Thymus (tissue), 11 donors: ENCODE data around the gene RAB3GAP2. TPM values are rescaled to one million over a fixed set of nuclear protein-coding genes. Genes with fewer than 3 reads are reported as not detected.
"Not testable (repeated sequence)": the region's sequence is repeated elsewhere in the genome, so short reads cannot be mapped to it uniquely, and the experiment has no call there.

Experiments used
- DNase-seq, 9 donors: peaks; one replicate each; pipeline ENCODE4 v3.0.0-alpha.2; 2013; ENCODE audit warnings: low spot score in 9 of 9, low read depth in 6 of 9, missing footprints in 1 of 9
- H3K27ac ChIP-seq, 2 donors: one replicate each; pipeline ENCODE4 v1.5.1; 2013; ENCODE audit warnings: control low read depth in 1 of 2, low read depth in 1 of 2, low read length in 1 of 2, mild to moderate bottlenecking in 1 of 2, moderate library complexity in 1 of 2
- H3K27me3 ChIP-seq, 2 donors: one replicate each; pipeline ENCODE4 v1.5.1; 2013; ENCODE audit warnings: low read length in 1 of 2; ENCODE audit not compliant: control insufficient read depth in 2 of 2, insufficient read depth in 1 of 2
- H3K36me3 ChIP-seq, 2 donors: one replicate each; pipeline ENCODE4 v1.5.1; 2013; ENCODE audit warnings: low read length in 1 of 2, mild to moderate bottlenecking in 1 of 2, moderate library complexity in 1 of 2; ENCODE audit not compliant: control insufficient read depth in 2 of 2, insufficient read depth in 2 of 2
- H3K4me1 ChIP-seq, 2 donors: one replicate each; pipeline ENCODE4 v1.5.1; 2013; ENCODE audit warnings: low read length in 2 of 2; ENCODE audit not compliant: control insufficient read depth in 2 of 2, insufficient read depth in 2 of 2
- H3K4me3 ChIP-seq, 2 donors: one replicate each; pipeline ENCODE4 v1.5.1; 2013; ENCODE audit warnings: low read length in 2 of 2, control low read depth in 1 of 2, mild to moderate bottlenecking in 1 of 2
- H3K9me3 ChIP-seq, 2 donors: one replicate each; pipeline ENCODE4 v1.5.1; 2013; ENCODE audit warnings: low read length in 1 of 2, mild to moderate bottlenecking in 1 of 2; ENCODE audit not compliant: control insufficient read depth in 2 of 2, insufficient read depth in 1 of 2
- WGBS: extraction: QIAGEN DNeasy Blood & Tissue Kit; methylation state at CpG from one replicate; pipeline ENCODE4 v1.1.7; 2013; 5-methylcytosine and 5-hydroxymethylcytosine counted together
- polyA plus RNA-seq: library from polyadenylated mRNA; stranded (reverse); fragments of 200-250 nt; gene quantifications from one replicate; pipeline ENCODE4 v1.2.3, GENCODE V29; 2013
- total RNA-seq: library from RNA; stranded (reverse); fragments of 120-200 nt; gene quantifications from one replicate; pipeline ENCODE4 v1.2.4, GENCODE V29; 2013
- donor health status: healthy.

The RAB3GAP2 gene
- total and polyA plus RNA-seq, 2 donors: 14.4 to 19.6 TPM

DNA sequence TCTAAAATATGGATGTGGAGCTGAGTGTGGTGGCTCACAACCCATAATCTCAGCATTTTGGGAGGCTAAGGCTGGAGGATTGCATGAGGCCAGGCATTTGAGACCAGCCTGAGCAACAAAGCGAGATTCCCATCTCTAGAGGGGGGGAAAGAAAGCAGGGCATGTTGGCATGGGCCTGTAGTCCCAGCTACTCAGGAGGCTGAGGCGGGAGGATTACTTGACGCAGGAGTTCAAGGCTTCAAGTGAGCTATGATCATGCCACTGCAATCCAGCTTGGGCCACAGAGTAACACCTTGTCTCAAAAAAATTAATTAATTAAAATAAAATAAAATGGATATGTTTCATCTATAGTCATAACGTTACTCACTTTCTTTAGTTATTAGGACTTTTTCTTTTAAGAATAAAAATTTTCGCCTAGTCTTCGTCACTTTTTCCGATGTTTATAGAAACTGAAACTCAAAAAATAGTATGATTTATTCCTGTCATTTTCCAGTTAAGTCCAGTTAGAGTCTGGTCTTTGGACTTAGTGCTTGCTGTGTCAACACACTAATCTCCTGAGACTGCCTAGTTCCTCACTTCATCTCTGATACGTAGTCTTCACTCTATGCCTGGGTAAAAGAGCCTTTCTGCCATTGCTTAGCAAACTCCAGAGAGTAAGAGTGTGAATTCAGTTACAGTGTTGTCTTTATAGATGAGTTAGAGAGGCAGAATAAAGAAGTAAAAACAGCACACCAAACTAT is 150.3 kb downstream of the RAB3GAP2 start:
- H3K4me1 ChIP-seq: no peaks in the 10 kb centered on the region
- no peak overlapping the region for H3K4me3 ChIP-seq
- H3K36me3 ChIP-seq: peaks cover 0 to 7% of the 10 kb centered on the region in 2 donors
- H3K27me3 ChIP-seq: no peaks in the 10 kb centered on the region
- 98% methylated on average over 8 of the region's 8 CpGs for WGBS
- H3K9me3 ChIP-seq: no peaks in the 10 kb centered on the region
- no peak for DNase-seq
- H3K27ac ChIP-seq: no peak overlapping the region

DNA sequence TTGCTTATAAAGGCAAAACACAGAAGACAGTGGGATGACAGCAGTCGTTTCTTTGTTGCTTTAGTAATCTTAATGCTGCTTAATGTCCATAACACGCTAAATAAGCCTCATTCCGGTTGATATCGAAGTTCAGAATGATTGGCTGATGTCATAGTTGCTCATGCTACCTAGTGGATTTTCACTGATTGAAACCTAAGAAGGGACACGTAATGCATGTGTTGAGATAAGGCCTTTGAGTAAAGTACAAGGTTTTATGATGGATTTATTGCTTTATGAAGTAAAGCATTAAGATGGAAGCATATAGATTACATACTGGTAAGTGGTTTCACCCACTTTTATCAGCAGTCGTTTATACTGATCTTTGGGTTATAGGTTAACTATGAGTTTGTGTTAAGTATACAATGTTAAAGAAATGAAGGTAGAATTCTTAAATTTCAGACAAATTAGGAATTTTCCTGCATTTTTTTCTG is 153.2 kb downstream of the RAB3GAP2 start:
- Histone ChIP-seq H3K9me3 (no peaks in the 10 kb centered on the region), H3K4me1 (no peaks in the 10 kb centered on the region), H3K4me3 (no peak overlapping the region), H3K27me3 (no peaks in the 10 kb centered on the region), H3K27ac (no peak overlapping the region), H3K36me3 (peaks cover 4 to 24% of the 10 kb centered on the region in 2 donors)
- 96% methylated on average over 6 of the region's 6 CpGs for WGBS
- DNase-seq: no peak

DNA sequence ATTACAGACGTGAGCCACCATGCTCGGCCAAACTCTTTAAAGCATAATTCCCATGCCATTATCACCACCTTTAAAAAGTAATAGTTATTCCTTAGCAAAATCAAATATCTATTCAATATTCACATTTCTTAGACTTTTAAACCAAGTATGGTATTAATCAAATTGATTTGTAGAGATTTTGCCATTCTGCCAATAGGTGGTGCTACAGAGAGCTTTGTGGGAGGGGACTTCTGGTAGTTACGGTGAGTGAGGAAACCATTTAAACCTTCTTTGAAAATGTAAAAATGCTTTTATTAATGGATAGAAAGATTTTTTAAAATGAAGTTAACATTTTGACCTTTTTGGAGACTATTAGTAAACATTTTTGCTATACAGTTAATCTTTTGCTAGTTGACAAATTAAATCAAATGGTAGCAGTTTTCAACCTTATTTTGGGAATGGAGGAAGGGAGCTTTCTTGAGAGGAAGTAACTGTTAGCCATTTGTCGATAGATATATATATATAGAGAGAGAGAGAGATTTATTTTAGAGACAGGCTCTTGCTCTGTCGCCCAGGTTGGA is 159.0 kb downstream of the RAB3GAP2 start:
- WGBS: 86% methylated on average over 5 of the region's 5 CpGs
- peaks cover 18 to 49% of the 10 kb centered on the region in 2 donors for H3K36me3 ChIP-seq

DNA sequence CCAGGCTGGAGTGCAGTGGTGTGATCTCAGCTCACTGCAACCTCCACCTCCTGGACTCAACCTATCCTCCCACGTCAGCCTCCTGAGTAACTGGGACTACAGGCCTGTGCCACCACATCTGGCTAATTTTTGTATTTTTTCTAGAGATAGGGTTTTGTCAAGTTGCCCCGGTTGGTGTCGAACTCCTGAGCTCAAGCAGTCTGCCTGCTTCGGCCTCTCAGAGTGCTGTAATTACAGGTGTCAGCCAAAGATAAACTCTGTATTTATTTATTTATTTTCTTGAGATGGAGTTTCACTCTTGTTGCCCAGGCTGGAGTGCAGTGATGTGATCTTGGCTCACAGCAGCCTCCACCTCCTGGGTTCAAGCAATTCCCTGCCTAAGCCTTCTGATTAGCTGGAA is 159.7 kb downstream of the RAB3GAP2 start:
- not testable (repeated sequence) for H3K9me3 ChIP-seq, H3K27ac ChIP-seq, H3K4me1 ChIP-seq, H3K4me3 ChIP-seq, H3K27me3 ChIP-seq, DNase-seq
- 98% methylated on average over 4 of the region's 4 CpGs for WGBS
- peaks cover 23 to 52% of the 10 kb centered on the region in 2 donors for H3K36me3 ChIP-seq

More for the DNA sequence above, 159.0 kb downstream of the RAB3GAP2 start:
- H3K4me3 ChIP-seq: no peak overlapping the region
- no peaks in the 10 kb centered on the region for H3K4me1 ChIP-seq
- H3K27ac ChIP-seq: no peak overlapping the region
- peak in 1 of 9 donors; percentile 39 for DNase-seq
- no peaks in the 10 kb centered on the region for H3K9me3 ChIP-seq
- no peaks in the 10 kb centered on the region for H3K27me3 ChIP-seq

DNA sequence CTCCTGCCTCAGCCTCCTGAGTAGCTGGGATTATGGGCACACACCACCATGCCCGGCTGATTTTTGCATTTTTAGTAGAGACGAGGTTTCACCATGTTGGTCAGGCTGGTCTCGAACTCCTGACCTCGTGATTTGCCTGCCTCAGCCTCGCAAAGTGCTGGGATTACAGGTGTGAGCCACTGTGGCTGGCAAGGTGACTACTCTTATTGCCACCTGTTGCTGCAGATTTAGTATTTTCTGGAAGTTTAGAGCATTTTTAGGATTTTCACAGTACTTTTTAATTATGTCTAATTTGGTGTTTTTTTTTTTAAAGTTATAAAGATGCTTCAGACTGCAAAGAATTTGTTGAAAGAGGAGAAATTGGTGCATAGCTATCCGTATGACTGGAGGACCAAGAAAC is 161.8 kb downstream of the RAB3GAP2 start:
- H3K4me1 ChIP-seq, H3K4me3 ChIP-seq, DNase-seq, H3K27ac ChIP-seq, H3K9me3 ChIP-seq, H3K27me3 ChIP-seq: not testable (repeated sequence)
- peaks cover 19 to 54% of the 10 kb centered on the region in 2 donors for H3K36me3 ChIP-seq
- WGBS: 94% methylated on average over 6 of the region's 6 CpGs

DNA sequence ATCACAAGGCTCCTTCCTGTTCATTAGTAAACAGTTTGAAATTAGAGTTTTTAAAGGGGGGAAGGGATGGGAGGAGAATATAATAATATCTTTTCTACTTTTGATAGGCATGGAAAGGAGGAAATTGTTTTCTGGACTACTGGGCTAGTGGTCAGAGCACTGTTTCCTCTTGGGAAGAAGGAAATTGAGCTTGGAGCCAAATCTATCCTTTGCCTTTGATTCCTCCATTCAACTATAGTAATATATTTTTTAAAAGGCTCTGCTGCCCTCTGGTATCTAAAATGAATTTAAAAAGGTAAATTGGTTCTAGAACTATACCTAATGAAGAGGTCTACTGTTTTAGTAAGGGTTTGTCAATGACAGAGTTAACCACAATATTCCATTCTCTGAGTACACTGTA is 172.4 kb downstream of the RAB3GAP2 start:
- H3K36me3 ChIP-seq: peaks cover 10 to 41% of the 10 kb centered on the region in 2 donors
- no peak for DNase-seq
- no peaks in the 10 kb centered on the region for H3K9me3 ChIP-seq
- H3K27ac ChIP-seq: no peak overlapping the region
- no peaks in the 10 kb centered on the region for H3K27me3 ChIP-seq
- H3K4me3 ChIP-seq: no peak overlapping the region
- peaks cover under 1 to 6% of the 10 kb centered on the region in 2 donors for H3K4me1 ChIP-seq

Other genes with a start within 250 kb of the RAB3GAP2 start
- gene EPRS1, start 225.9 kb downstream of the RAB3GAP2 start, total RNA-seq: 71.3 TPM
- 45.5 TPM for gene EPRS1, start 225.9 kb downstream of the RAB3GAP2 start, polyA plus RNA-seq
- 23.8 TPM for gene BPNT1, start 182.7 kb downstream of the RAB3GAP2 start, total RNA-seq
- gene BPNT1, start 182.7 kb downstream of the RAB3GAP2 start, polyA plus RNA-seq: 24.4 TPM
- gene IARS2, start 178.3 kb downstream of the RAB3GAP2 start, total RNA-seq: 50.2 TPM
- 30.3 TPM for gene IARS2, start 178.3 kb downstream of the RAB3GAP2 start, polyA plus RNA-seq